K562 (cell line): ENCODE data around the gene GMDS.

ENCODE experiments used
- CTCF ChIP-seq, 3 experiments: IDR thresholded peaks in 2 of 3; conservative IDR thresholded peaks in 1 of 3; 2 replicates each; pipeline ENCODE4 v1.5.1; 2011 to 2012; ENCODE audit warnings: low read length in 3 of 3, mild to moderate bottlenecking in 3 of 3, control low read depth in 2 of 3, improper control_type of control experiment in 1 of 3, inconsistent platforms in 1 of 3, low read depth in 1 of 3, mixed read lengths in 1 of 3, moderate library complexity in 1 of 3; ENCODE audit not compliant: insufficient read depth in 2 of 3
- CTCFL ChIP-seq: IDR thresholded peaks from 2 replicates; pipeline ENCODE4 v1.6.1; 2011; ENCODE audit warnings: borderline replicate concordance, low read depth, mild to moderate bottlenecking, moderate library complexity, low read length; ENCODE audit not compliant: insufficient read depth, poor library complexity, severe bottlenecking
- ELF4 ChIP-seq: fragments of 450-650 bp; formaldehyde crosslinking; IDR thresholded peaks from 2 replicates; pipeline ENCODE4 v1.4.0; 2022; ENCODE audit warnings: missing genetic modification characterization
- GATAD2A ChIP-seq: fragments of 450-650 bp; IDR thresholded peaks from 2 replicates; pipeline ENCODE4 v1.6.1; 2017
- KDM1A ChIP-seq, 2 experiments: fragments of 450-650 bp; IDR thresholded peaks; 2 replicates each; pipeline ENCODE4 v1.6.1; 2016; ENCODE audit warnings: mild to moderate bottlenecking in 2 of 2
- KLF16 ChIP-seq: IDR thresholded peaks from 2 replicates; pipeline ENCODE4 v1.6.1; 2016; ENCODE audit warnings: antibody characterized with exemption
- MBD2 ChIP-seq: sonication (generic); IDR thresholded peaks from 2 replicates; pipeline ENCODE4 v1.6.1; 2016; ENCODE audit warnings: low read depth, borderline replicate concordance
- MCM5 ChIP-seq: fragments of 450-650 bp; IDR thresholded peaks from 2 replicates; pipeline ENCODE4 v1.6.1; 2016; ENCODE audit warnings: low read depth
- NFE2L1 ChIP-seq: fragments of 450-650 bp; IDR thresholded peaks from 2 replicates; pipeline ENCODE4 v1.6.1; 2016; ENCODE audit warnings: missing genetic modification characterization, low read depth, mild to moderate bottlenecking, missing compliant biosample characterization, moderate library complexity, borderline replicate concordance
- RFX5 ChIP-seq: IDR thresholded peaks from 2 replicates; pipeline ENCODE4 v1.6.1; 2011; ENCODE audit warnings: low read depth, mild to moderate bottlenecking, improper control_type of control experiment, low read length
- SP1 ChIP-seq: sonication (generic); formaldehyde crosslinking; IDR thresholded peaks from 2 replicates; pipeline ENCODE4 v1.8.1; 2022; ENCODE audit warnings: mild to moderate bottlenecking, missing genetic modification reagents
- YY1 ChIP-seq, 3 experiments: IDR thresholded peaks; 2 replicates each; pipeline ENCODE4 v1.6.1; 2011; ENCODE audit warnings: low read length in 2 of 3, mild to moderate bottlenecking in 2 of 3, moderate library complexity in 2 of 3, borderline replicate concordance in 1 of 3, control low read depth in 1 of 3, low read depth in 1 of 3; ENCODE audit not compliant: insufficient read depth in 3 of 3, insufficient replicate concordance in 2 of 3, control insufficient read depth in 1 of 3, insufficient read length in 1 of 3; ENCODE audit errors: extremely low read depth in 1 of 3

GRCh38 chr6:1606780-1607515 lies 638.5 kb downstream of the GMDS start:
- TF ChIP-seq SP1 (no peak), NFE2L1 (tag) (no peak), CTCF (IDR thresholded peaks at IDR 0.05 in 2 of 3, conservative IDR thresholded peaks at IDR 0.05 in 1 of 3; ENCODE audit: insufficient read depth in 2 of 3, low read depth in 1 of 3, low read length in 3 of 3) (no peak), CTCFL (no peak), YY1 (IDR thresholded peaks at IDR 0.05; ENCODE audit: borderline replicate concordance in 1 of 3, control insufficient read depth in 1 of 3, extremely low read depth in 1 of 3, insufficient read depth in 3 of 3, insufficient read length in 1 of 3, insufficient replicate concordance in 2 of 3, low read depth in 1 of 3, low read length in 2 of 3) (no peak), MCM5 (no peak), KLF16 (no peak), GATAD2A (no peak), ELF4 (CRISPR knock-in tag) (no peak), RFX5 (no peak), KDM1A (IDR thresholded peaks at IDR 0.05) (no peak), MBD2 (no peak)
